ENCODE results near the gene COL9A3.

The COL9A3 gene

DNA sequence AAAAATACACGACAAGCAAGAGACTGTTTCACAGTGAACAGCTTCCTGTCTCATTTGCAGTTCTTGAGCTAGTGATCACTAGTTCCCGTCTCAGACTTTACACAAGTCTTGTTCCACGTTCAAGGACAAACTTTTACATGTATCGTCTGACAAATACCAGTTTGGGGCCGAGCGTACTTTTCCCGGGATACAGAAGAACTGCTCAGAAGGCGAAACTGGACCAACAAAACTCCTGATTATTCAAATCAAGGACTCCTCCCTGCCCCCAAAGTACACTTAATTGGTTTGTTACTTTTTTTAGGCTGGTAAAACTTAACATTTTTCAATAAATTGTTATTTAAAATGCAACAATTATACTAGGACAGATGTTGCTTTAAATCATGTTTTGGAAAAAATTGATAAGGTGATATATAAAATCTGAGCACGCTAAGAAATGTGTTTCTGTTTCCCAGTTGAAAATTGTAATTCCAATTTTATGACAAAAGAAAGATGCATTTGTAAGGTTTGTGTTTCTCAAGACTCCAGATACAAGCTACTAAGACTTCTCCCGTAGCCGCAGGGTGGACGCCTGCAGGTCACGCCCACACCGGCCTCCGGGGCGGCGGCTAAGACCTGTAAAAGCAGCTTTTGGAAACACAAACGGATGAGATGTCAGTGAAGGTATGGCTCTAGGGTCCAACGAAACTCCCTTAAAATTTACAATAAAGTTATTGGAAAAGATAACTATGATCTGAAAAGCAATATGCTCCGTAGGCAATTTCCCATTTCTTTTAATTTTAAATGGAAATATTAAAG lies 61.6 kb downstream of the COL9A3 start:
- TF ChIP-seq, protein P1, sequence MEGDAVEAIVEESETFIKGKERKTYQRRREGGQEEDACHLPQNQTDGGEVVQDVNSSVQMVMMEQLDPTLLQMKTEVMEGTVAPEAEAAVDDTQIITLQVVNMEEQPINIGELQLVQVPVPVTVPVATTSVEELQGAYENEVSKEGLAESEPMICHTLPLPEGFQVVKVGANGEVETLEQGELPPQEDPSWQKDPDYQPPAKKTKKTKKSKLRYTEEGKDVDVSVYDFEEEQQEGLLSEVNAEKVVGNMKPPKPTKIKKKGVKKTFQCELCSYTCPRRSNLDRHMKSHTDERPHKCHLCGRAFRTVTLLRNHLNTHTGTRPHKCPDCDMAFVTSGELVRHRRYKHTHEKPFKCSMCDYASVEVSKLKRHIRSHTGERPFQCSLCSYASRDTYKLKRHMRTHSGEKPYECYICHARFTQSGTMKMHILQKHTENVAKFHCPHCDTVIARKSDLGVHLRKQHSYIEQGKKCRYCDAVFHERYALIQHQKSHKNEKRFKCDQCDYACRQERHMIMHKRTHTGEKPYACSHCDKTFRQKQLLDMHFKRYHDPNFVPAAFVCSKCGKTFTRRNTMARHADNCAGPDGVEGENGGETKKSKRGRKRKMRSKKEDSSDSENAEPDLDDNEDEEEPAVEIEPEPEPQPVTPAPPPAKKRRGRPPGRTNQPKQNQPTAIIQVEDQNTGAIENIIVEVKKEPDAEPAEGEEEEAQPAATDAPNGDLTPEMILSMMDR (conservative IDR thresholded peaks at IDR 0.05; ENCODE audit: control insufficient read depth, insufficient read depth, low read depth, low read length), result no peak
- no peak overlapping the region for H3K4me3 ChIP-seq (ENCODE audit: control insufficient read depth, low read depth, low read length)
- no peak for DNase-seq (ENCODE audit: low read depth)

DNA sequence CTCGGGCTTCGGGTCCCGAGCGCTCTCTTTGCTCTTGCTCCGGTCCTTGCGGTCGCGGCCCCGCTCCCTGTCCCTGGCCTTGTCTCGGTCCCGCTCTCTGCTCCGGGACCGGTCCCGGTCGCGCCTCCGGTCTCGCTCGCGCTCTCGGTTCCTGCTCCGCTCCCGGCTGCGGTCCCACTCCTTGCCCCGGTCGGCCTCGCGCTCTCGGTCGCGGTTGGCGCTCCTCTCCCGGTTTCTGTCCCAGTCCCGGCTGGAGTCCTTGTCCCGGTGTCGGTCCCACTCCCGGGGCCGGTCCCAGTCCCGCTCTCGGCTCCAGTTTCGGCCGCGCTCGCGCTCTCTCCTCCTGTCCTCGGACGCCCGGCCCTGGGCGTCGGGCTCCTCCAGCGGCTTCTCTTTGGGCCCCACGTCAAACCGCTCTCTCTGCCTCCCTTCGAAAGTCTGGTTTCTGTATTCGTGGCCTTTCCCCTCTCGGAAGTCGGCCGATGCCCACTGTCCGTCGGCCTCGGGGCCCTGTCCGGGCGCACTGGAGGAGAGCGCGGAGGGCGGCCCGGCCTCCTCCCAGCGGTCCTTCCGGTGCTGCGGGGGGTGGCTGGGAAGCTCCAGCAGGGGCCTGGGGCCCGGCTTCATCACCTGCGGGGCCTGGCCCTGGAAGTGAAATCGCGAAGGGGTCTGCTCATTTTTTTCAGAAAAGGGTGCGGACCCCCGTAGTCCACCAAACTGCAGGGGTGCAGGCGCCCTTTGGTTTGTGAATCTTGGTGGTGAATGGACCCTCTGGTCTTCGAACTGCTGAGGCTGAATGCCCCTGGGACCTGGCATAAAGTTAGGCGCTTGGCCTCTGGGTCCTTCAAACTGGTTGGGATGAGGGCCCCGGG lies 62.7 kb downstream of the COL9A3 start:
- H3K4me3 ChIP-seq (ENCODE audit: control insufficient read depth, low read depth, low read length), result no peak overlapping the region
- TF ChIP-seq, protein P1 (conservative IDR thresholded peaks at IDR 0.05; ENCODE audit: control insufficient read depth, insufficient read depth, low read depth, low read length), result no peak
- DNase-seq (ENCODE audit: low read depth), result no peak

DNA sequence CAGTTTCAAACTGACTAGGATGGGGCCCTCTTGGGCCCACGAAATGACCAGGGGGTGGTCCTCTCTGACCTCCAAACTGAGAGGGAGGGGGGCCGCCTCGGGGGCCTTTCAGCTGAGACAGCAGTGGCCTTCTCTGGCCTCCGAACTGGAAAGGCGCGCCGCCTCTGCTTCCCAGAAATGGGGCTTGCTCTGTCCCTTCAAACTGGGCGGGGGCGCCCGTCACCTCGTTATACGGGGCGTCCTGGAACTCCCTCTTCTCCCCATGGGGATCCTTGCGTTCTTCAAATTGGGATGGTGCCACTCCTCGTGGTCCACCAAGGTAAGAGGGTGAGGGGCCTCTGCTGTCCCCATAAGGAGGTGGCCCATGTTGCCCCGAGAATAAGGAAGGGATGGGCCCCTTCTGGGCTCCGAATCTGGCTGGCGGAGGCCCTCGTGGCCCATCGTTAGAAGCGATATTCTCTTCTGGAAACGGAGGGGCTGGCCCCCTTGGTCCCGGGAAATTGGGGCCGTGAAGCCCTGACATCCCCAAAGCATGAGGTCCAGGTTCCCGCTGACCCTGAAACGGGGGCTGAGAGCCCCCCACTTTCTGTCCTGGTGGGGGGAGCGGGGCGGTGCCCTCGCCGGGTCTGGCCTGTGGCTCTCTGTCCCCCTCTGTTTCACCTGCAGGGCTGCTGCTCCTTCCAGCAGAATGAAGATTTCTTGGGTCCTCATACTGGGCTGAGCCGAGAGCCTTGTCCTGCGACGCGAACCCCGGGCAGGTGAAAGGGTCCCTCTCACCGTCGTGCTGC lies 63.5 kb downstream of the COL9A3 start:
- DNase-seq (ENCODE audit: low read depth), result no peak
- TF ChIP-seq, protein P1 (conservative IDR thresholded peaks at IDR 0.05; ENCODE audit: control insufficient read depth, insufficient read depth, low read depth, low read length), result no peak
- no peak overlapping the region for H3K4me3 ChIP-seq (ENCODE audit: control insufficient read depth, low read depth, low read length)

DNA sequence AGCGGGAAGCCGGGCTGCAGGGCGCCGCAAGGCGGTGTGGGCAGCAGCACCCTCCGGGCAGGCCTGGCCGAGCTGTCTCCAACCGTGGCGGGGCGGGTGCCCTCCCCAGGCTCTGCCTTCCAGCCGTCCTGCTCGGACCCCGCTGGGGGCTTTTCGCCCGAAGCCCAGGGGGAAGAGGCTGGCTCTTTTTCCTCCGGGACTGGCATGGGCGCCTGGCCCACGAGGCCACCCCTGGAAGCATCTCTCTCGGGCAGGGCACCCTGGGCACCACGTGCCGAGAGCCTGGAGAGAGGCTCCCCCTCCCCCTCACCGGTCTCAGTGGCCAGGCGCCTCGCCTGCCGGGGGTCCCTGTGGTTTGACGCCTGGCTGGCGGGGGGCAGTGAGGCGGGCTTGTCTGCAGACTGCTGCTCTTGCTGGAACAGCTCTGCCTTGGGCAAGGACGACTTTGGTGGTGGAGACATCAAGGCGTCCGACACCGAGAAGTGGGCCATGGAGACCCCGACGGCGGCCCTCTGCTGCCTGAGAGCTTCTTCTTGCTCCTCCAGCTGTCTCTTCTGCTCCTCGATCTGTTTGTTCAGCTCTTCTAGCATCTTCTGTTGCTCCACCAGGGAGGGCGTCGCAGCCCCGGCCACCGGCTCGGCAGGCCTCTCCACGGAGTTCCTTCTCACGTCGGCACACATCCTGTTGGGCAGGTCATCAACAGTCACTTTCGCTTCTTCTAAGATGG lies 64.2 kb downstream of the COL9A3 start:
- TF ChIP-seq, protein P1 (conservative IDR thresholded peaks at IDR 0.05; ENCODE audit: control insufficient read depth, insufficient read depth, low read depth, low read length), result no peak

DNA sequence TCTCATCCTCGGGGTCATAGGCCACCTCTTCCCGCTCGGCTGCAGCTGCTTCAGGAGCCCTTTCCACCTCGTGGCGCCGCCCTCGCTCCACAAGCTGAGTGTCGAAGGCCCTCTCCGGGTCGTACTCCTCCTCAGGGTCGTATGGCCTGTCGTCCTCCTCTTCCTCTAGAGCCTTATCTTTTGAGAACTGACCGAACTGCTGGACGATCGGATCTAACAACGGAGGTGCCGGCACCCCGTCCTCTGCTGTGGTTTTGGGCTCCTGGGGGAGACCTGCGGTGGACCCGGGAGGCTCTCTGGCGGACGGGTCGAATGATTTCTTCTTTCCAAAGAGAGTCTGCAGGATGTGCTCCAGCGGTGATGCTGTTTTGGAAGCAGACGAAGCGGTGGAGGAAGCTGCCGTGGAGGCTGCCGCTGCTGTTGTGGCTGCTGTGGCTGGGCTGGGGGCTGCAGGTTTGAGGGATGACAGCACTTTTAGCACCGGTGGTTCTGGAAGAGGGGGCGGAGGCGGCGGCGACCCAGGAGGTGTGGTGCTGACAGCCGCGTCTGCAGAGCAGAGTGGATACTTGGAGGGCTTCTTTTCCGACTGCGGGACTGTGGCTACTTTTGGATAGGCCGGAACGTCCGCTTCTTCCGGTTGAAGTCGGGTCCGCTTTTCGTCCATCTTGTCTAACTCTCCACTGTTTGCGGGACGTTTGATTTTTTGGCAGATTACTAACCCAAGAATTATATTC lies 65.0 kb downstream of the COL9A3 start:
- no peak for DNase-seq (ENCODE audit: low read depth)

More for the DNA sequence above, 64.2 kb downstream of the COL9A3 start:
- H3K4me3 ChIP-seq (ENCODE audit: control insufficient read depth, low read depth, low read length), result no peak overlapping the region
- no peak for DNase-seq (ENCODE audit: low read depth)

More for the DNA sequence above, 65.0 kb downstream of the COL9A3 start:
- no peak overlapping the region for H3K4me3 ChIP-seq (ENCODE audit: control insufficient read depth, low read depth, low read length)
- TF ChIP-seq, protein P1 (conservative IDR thresholded peaks at IDR 0.05; ENCODE audit: control insufficient read depth, insufficient read depth, low read depth, low read length), result no peak
